Subcutaneous adipose tissue (tissue), 4 donors: Measurements from ENCODE around the gene OR6N2. TPM values are rescaled to one million over a fixed set of nuclear protein-coding genes. Genes with fewer than 3 reads are reported as not detected.

Source experiments
- total RNA-seq, 4 donors: library from RNA; depleted of rRNA; stranded (reverse); fragments of >200 nt; gene quantifications; one replicate each; pipeline ENCODE4 v1.1.0, GENCODE V29; 2016
- TF ChIP-seq, protein P1 (sequence below): fragments of 450-650 bp; IDR thresholded peaks from one replicate; pipeline ENCODE4 v1.5.1; 2016; ENCODE audit warnings: low read depth, mild to moderate bottlenecking, control low read depth, antibody characterized with exemption, moderate library complexity

The OR6N2 gene
- total RNA-seq, 4 donors from 2014 or later, result not detected

GRCh38 chr1:158813164-158813563 is 32.2 kb upstream of the OR6N2 start:
- TF ChIP-seq, protein P1, sequence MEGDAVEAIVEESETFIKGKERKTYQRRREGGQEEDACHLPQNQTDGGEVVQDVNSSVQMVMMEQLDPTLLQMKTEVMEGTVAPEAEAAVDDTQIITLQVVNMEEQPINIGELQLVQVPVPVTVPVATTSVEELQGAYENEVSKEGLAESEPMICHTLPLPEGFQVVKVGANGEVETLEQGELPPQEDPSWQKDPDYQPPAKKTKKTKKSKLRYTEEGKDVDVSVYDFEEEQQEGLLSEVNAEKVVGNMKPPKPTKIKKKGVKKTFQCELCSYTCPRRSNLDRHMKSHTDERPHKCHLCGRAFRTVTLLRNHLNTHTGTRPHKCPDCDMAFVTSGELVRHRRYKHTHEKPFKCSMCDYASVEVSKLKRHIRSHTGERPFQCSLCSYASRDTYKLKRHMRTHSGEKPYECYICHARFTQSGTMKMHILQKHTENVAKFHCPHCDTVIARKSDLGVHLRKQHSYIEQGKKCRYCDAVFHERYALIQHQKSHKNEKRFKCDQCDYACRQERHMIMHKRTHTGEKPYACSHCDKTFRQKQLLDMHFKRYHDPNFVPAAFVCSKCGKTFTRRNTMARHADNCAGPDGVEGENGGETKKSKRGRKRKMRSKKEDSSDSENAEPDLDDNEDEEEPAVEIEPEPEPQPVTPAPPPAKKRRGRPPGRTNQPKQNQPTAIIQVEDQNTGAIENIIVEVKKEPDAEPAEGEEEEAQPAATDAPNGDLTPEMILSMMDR, result no peak

DNA sequence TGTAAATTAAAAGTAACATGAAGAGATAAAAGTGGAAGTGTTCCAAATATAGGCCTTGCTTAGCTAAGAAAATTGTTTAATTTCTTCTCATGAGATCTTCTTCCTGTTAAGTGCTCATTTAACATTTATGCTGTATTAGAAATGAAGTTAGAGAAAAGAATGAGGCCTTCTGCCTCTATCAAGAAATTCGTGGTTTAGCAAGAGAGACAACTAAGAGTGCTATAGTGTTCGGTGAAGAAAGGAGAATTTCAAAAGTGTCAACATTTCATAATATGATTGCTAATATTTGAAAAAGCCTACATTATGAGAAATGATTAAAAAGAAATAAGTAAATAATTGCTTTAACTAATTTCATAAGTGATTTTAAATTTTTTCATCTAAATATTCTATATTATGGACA is 31.3 kb upstream of the OR6N2 start:
- TF ChIP-seq, protein P1, result no peak

GRCh38 chr1:158810311-158810710 is 29.3 kb upstream of the OR6N2 start:
- TF ChIP-seq, protein P1, result no peak

- TF ChIP-seq, protein P1, result no peak
Observed at GRCh38 chr1:158809862-158810261, 28.9 kb upstream of the OR6N2 start.

- TF ChIP-seq, protein P1, result no peak
Observed at GRCh38 chr1:158809256-158809655, 28.3 kb upstream of the OR6N2 start.

DNA sequence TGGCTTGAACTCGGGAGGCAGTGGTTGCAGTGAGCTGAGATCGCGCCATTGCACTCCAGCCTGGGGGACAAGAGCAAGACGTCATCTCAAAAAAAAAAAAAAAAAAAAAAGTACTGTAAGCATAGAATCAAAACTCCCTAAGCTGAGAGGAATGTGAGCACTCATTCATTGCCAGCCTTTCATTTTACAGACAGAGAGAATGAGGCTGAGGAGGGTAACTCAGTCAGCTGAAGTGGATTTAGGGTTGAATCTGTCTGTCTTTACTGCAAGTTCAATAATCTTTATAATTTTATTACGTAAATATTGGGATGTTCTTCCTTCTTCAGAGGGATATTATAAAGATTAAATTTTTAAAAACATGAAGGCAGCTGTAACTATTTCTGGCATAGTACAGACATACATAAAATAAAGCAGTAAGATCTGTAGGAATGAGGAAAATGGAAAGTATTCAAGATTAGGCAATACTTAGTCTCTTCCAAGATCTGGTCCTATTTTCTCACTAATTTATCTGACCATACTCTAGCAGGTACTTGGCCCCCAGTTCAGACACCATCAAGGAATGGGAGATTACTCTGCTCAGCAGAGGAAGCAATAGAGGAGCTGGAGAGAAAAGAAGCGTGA is 26.0 kb upstream of the OR6N2 start:
- TF ChIP-seq, protein P1, result no peak

GRCh38 chr1:158803678-158804077 is 22.7 kb upstream of the OR6N2 start:
- TF ChIP-seq, protein P1, result no peak
